ENCODE results near the gene MCTP1.

GRCh38 chr5:94793816-94794198 is 491.1 kb downstream of the MCTP1 start:
- TF ChIP-seq, protein P1, sequence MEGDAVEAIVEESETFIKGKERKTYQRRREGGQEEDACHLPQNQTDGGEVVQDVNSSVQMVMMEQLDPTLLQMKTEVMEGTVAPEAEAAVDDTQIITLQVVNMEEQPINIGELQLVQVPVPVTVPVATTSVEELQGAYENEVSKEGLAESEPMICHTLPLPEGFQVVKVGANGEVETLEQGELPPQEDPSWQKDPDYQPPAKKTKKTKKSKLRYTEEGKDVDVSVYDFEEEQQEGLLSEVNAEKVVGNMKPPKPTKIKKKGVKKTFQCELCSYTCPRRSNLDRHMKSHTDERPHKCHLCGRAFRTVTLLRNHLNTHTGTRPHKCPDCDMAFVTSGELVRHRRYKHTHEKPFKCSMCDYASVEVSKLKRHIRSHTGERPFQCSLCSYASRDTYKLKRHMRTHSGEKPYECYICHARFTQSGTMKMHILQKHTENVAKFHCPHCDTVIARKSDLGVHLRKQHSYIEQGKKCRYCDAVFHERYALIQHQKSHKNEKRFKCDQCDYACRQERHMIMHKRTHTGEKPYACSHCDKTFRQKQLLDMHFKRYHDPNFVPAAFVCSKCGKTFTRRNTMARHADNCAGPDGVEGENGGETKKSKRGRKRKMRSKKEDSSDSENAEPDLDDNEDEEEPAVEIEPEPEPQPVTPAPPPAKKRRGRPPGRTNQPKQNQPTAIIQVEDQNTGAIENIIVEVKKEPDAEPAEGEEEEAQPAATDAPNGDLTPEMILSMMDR (IDR thresholded peaks at IDR 0.05) = no peak
- TF ChIP-seq POLR2A (IDR thresholded peaks at IDR 0.05) = no peak
- no peak for TF ChIP-seq POLR2AphosphoS5 (IDR thresholded peaks at IDR 0.05; ENCODE audit: insufficient read depth in 1 of 2, low read depth in 1 of 2)

Measured in vagina (tissue), 2 donors.